Smooth muscle cell (in vitro differentiated cells): ENCODE data around the gene SLC35G6. TPM values are rescaled to one million over a fixed set of nuclear protein-coding genes. Genes with fewer than 3 reads are reported as not detected.

Source experiments
- DNase-seq: peaks from one replicate; lab custom pipeline; 2025; ENCODE audit not compliant: unreplicated experiment; lab: John Stamatoyannopoulos, UW
- H2AFZ ChIP-seq: fragments of 200-600 bp; sonication (generic); 2 replicates; pipeline ENCODE4 v1.6.0; 2016; ENCODE audit warnings: antibody characterized with exemption, low read depth, mild to moderate bottlenecking
- H3F3A ChIP-seq: fragments of 200-600 bp; sonication (generic); 2 replicates; pipeline ENCODE4 v1.6.0; 2017; ENCODE audit warnings: antibody characterized with exemption, low read depth
- H3K27ac ChIP-seq: fragments of 200-600 bp; sonication (generic); 2 replicates; pipeline ENCODE4 v1.5.1; 2016; ENCODE audit warnings: low read depth, mild to moderate bottlenecking
- H3K27me3 ChIP-seq: fragments of 200-600 bp; sonication (generic); 2 replicates; pipeline ENCODE4 v1.6.1; 2016; ENCODE audit warnings: low read depth, mild to moderate bottlenecking
- H3K36me3 ChIP-seq: fragments of 200-600 bp; sonication (generic); 2 replicates; pipeline ENCODE4 v1.5.1; 2016; ENCODE audit warnings: low read depth
- H3K4me1 ChIP-seq: fragments of 200-600 bp; sonication (generic); 2 replicates; pipeline ENCODE4 v1.5.1; 2016; ENCODE audit warnings: low read depth
- H3K4me2 ChIP-seq: fragments of 200-600 bp; sonication (generic); 2 replicates; pipeline ENCODE4 v1.6.0; 2016; ENCODE audit warnings: mild to moderate bottlenecking
- H3K4me3 ChIP-seq: fragments of 200-600 bp; sonication (generic); 2 replicates; pipeline ENCODE4 v1.5.1; 2016; ENCODE audit warnings: mild to moderate bottlenecking
- H3K79me2 ChIP-seq: fragments of 200-600 bp; sonication (generic); 2 replicates; pipeline ENCODE4 v1.6.0; 2016; ENCODE audit warnings: low read depth, mild to moderate bottlenecking
- H3K9ac ChIP-seq: fragments of 200-600 bp; sonication (generic); 2 replicates; pipeline ENCODE4 v1.6.0; 2016; ENCODE audit warnings: low read depth
- H3K9me3 ChIP-seq: fragments of 200-600 bp; sonication (generic); replicated peaks from 2 replicates; pipeline ENCODE4 v1.5.1; 2016; ENCODE audit warnings: low read depth
- H4K20me1 ChIP-seq: fragments of 200-600 bp; sonication (generic); 2 replicates; pipeline ENCODE4 v1.6.0; 2016; ENCODE audit warnings: low read depth
- WGBS: methylation state at CpG from one replicate; pipeline ENCODE4 v1.1.7; 2016; ENCODE audit warnings: low lambda C conversion rate; 5-methylcytosine and 5-hydroxymethylcytosine counted together
- polyA plus RNA-seq: library from polyadenylated mRNA; unstranded; fragments of >200 nt; fragmentation: Nextera tagmentation; extraction: Ambion mirVana; gene quantifications from 2 replicates; pipeline ENCODE4 v1.2.1, GENCODE V29; 2016
- total RNA-seq: library from RNA; depleted of rRNA; stranded (reverse); fragments of >200 nt; gene quantifications from 2 replicates; pipeline ENCODE4 v1.2.3, GENCODE V29; 2014
- TF ChIP-seq, protein P1 (sequence below): fragments of 200-600 bp; sonication (generic); IDR thresholded peaks from 2 replicates; pipeline ENCODE4 v1.5.1; 2017; ENCODE audit warnings: borderline replicate concordance, mild to moderate bottlenecking, antibody characterized with exemption; ENCODE audit not compliant: insufficient read depth, poor library complexity, severe bottlenecking

SLC35G6 gene
- total and polyA plus RNA-seq, 2 experiments from 2014 or later = not detected

DNA sequence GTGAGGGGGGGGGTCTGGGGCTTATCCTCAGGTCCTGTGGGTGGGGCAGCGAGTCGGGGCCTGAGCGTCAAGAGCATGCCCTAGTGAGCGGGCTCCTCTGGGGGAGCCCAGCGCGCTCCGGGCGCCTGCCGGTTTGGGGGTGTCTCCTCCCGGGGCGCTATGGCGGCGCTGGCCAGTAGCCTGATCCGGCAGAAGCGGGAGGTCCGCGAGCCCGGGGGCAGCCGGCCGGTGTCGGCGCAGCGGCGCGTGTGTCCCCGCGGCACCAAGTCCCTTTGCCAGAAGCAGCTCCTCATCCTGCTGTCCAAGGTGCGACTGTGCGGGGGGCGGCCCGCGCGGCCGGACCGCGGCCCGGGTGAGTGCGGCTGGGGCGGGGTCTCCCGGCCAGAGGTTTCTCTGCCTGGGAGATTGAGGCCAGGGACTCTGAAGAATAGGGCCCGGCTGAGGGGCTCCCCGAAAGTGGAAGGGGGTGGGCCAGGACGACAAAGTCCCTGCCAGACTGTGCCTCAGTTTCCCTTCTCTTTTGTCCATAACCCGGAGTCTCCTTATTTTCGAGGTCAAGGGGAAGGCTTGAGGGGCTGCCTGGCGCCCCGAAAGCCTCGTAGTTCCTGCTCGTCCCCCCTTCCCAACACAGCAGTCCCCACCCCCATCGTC is 41.7 kb upstream of the SLC35G6 start, which contains the start of gene FGF11:
Gene FGF11 (plus strand): TSS at position 51 of the 651 bp plus-strand sequence. CDS start 109 bp downstream, at position 160.
- Histone ChIP-seq H3K4me1 (peaks cover 22% of the 10 kb centered on the region), H3K27ac (no peak within 1 kb of the TSS), H3K9ac (peak within 1 kb of the TSS; percentile 45), H3F3A (peaks cover 16% of the 10 kb centered on the region), H3K4me3 (peak within 1 kb of the TSS; percentile 61), H4K20me1 (peaks cover 12% of the 10 kb centered on the region), H3K4me2 (peak within 1 kb of the TSS; percentile 88), H3K9me3 (no peaks in the 10 kb centered on the region), H3K79me2 (no peaks in the 10 kb centered on the region), H3K36me3 (no peaks in the 10 kb centered on the region), H2AFZ (peak within 1 kb of the TSS; percentile 38), H3K27me3 (no peaks in the 10 kb centered on the region)
- TF ChIP-seq, protein P1, sequence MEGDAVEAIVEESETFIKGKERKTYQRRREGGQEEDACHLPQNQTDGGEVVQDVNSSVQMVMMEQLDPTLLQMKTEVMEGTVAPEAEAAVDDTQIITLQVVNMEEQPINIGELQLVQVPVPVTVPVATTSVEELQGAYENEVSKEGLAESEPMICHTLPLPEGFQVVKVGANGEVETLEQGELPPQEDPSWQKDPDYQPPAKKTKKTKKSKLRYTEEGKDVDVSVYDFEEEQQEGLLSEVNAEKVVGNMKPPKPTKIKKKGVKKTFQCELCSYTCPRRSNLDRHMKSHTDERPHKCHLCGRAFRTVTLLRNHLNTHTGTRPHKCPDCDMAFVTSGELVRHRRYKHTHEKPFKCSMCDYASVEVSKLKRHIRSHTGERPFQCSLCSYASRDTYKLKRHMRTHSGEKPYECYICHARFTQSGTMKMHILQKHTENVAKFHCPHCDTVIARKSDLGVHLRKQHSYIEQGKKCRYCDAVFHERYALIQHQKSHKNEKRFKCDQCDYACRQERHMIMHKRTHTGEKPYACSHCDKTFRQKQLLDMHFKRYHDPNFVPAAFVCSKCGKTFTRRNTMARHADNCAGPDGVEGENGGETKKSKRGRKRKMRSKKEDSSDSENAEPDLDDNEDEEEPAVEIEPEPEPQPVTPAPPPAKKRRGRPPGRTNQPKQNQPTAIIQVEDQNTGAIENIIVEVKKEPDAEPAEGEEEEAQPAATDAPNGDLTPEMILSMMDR = no peak
- DNase-seq = no peak
- whole genome bisulfite sequencing = 3% methylated on average over 47 of the region's 50 CpGs

GRCh38 chr17:7440113-7440833 is 41.0 kb upstream of the SLC35G6 start:
- Histone ChIP-seq H3K9me3 (no peaks in the 10 kb centered on the region), H3K27ac (no peak overlapping the region), H3K79me2 (no peaks in the 10 kb centered on the region), H3F3A (peaks cover 16% of the 10 kb centered on the region), H3K36me3 (no peaks in the 10 kb centered on the region), H3K4me2 (peak overlapping the region; percentile 88), H3K27me3 (no peaks in the 10 kb centered on the region), H4K20me1 (peaks cover 12% of the 10 kb centered on the region), H3K9ac (peak overlapping the region; percentile 42), H3K4me1 (peaks cover 22% of the 10 kb centered on the region), H3K4me3 (peak overlapping the region; percentile 61), H2AFZ (peak overlapping the region; percentile 38)
- DNase-seq = no peak
- TF ChIP-seq, protein P1 = no peak
- WGBS = 2% methylated on average over 34 of the region's 46 CpGs

DNA sequence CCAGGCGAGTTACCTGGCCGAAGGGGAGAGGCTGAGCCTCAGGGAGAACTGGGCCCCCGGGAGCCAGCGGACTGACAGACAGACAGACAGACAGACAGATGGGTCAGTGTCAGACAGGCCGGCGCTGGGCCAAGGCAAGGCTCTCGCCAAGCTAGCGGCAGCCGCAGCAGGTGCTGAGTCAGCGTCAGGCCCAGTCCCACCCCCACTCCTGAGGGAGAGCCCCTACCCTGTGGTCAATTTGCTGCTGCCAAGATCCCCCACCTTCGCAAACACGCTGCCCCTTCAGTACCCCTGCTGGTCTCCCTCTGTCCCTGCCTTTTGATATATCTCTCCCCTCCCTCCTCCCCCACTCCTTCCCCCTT is 40.4 kb upstream of the SLC35G6 start:
- H3K9ac ChIP-seq = peak overlapping the region; percentile 42
- peak overlapping the region; percentile 88 for H3K4me2 ChIP-seq
- H3K27me3 ChIP-seq = peaks cover under 1% of the 10 kb centered on the region
- DNase-seq = no peak
- peak overlapping the region; percentile 61 for H3K4me3 ChIP-seq
- no peak overlapping the region for H2AFZ ChIP-seq
- H3K27ac ChIP-seq = no peak overlapping the region
- H3F3A ChIP-seq = peaks cover 16% of the 10 kb centered on the region
- peaks cover 12% of the 10 kb centered on the region for H4K20me1 ChIP-seq
- no peaks in the 10 kb centered on the region for H3K9me3 ChIP-seq
- WGBS = 2% methylated on average over 12 of the region's 12 CpGs
- no peaks in the 10 kb centered on the region for H3K36me3 ChIP-seq
- no peaks in the 10 kb centered on the region for H3K79me2 ChIP-seq
- peaks cover 24% of the 10 kb centered on the region for H3K4me1 ChIP-seq
- TF ChIP-seq, protein P1 = no peak
